Fibroblast of lung (primary cell): ENCODE measurements around the gene BUD13. TPM values are rescaled to one million over a fixed set of nuclear protein-coding genes. Genes with fewer than 3 reads are reported as not detected.

ENCODE experiments used
- DNase-seq, 2 donors: peaks; one replicate each; pipeline versions ENCODE4 v3.0.0 to v3.0.0-alpha.2; 2010; ENCODE audit warnings: low read depth in 2 of 2
- H2AFZ ChIP-seq: 2 replicates; pipeline ENCODE4 v1.5.1; 2012; ENCODE audit warnings: low read length, control low read depth, inconsistent platforms
- H3K27ac ChIP-seq: 2 replicates; pipeline ENCODE4 v1.5.1; 2011; ENCODE audit warnings: low read length, control low read depth; ENCODE audit not compliant: insufficient read depth
- H3K27me3 ChIP-seq: 2 replicates; pipeline ENCODE4 v1.5.1; 2011; ENCODE audit warnings: mild to moderate bottlenecking, low read length; ENCODE audit not compliant: control insufficient read depth, insufficient read depth
- H3K36me3 ChIP-seq: 2 replicates; pipeline ENCODE4 v1.5.1; 2011; ENCODE audit warnings: low read length; ENCODE audit not compliant: control insufficient read depth, insufficient read depth
- H3K4me1 ChIP-seq: 2 replicates; pipeline ENCODE4 v1.5.1; 2011; ENCODE audit warnings: low read length; ENCODE audit not compliant: control insufficient read depth, insufficient read depth; ENCODE audit errors: extremely low read depth
- H3K4me2 ChIP-seq: 2 replicates; pipeline ENCODE4 v1.5.1; 2011; ENCODE audit warnings: low read length, control low read depth; ENCODE audit not compliant: insufficient read depth; ENCODE audit errors: extremely low read depth
- H3K4me3 ChIP-seq, 4 experiments: fragments of 200-600 bp in 1 of 4; sonication (generic) in 1 of 4; replicated peaks in 1 of 4; 2 replicates each; pipeline ENCODE4 v1.5.1; 2011 to 2016; ENCODE audit warnings: low read length in 4 of 4, low read depth in 3 of 4, mild to moderate bottlenecking in 3 of 4, control low read depth in 2 of 4, inconsistent platforms in 1 of 4, mixed read lengths in 1 of 4; ENCODE audit not compliant: insufficient read depth in 1 of 4; ENCODE audit errors: control extremely low read depth in 1 of 4
- H3K79me2 ChIP-seq: 2 replicates; pipeline ENCODE4 v1.5.1; 2012; ENCODE audit warnings: mild to moderate bottlenecking, low read length, inconsistent platforms; ENCODE audit not compliant: control insufficient read depth, insufficient read depth
- H3K9ac ChIP-seq: 2 replicates; pipeline ENCODE4 v1.5.1; 2011; ENCODE audit warnings: mild to moderate bottlenecking, low read length, control low read depth; ENCODE audit not compliant: insufficient read depth
- H3K9me3 ChIP-seq: 2 replicates; pipeline ENCODE4 v1.5.1; 2012; ENCODE audit warnings: low read depth, low read length; ENCODE audit not compliant: control insufficient read depth, insufficient read depth
- H4K20me1 ChIP-seq: 2 replicates; pipeline ENCODE4 v1.5.1; 2011; ENCODE audit warnings: low read length; ENCODE audit not compliant: control insufficient read depth, insufficient read depth; ENCODE audit errors: extremely low read depth
- EZH2 ChIP-seq: IDR thresholded peaks from 2 replicates; pipeline ENCODE4 v1.5.1; 2012; ENCODE audit warnings: low read length, control low read depth, mild to moderate bottlenecking; ENCODE audit errors: missing control alignments
- polyA plus RNA-seq, 2 donors: library from polyadenylated mRNA; depleted of rRNA in 1 of 2; stranded (reverse) in 1 of 2; unstranded in 1 of 2; fragments of >200 nt; gene quantifications; 2 replicates each; pipeline ENCODE4 v1.2.1, GENCODE V29; 2011 to 2012; ENCODE audit warnings: missing spikeins in 1 of 2
- total RNA-seq: library from RNA; depleted of rRNA; stranded (reverse); fragments of >200 nt; gene quantifications from 2 replicates; pipeline ENCODE4 v1.2.1, GENCODE V29; 2014
- TF ChIP-seq, protein P1 (sequence below), 2 donors: IDR thresholded peaks in 1 of 2; conservative IDR thresholded peaks in 1 of 2; 1 replicate in 1 of 2; 2 replicates in 1 of 2; pipeline ENCODE4 v1.5.1; 2011 to 2012; ENCODE audit warnings: low read length in 2 of 2, control low read depth in 1 of 2, inconsistent platforms in 1 of 2, low read depth in 1 of 2, mild to moderate bottlenecking in 1 of 2

Gene BUD13
- total and polyA plus RNA-seq, 2 donors (not counting 1 experiment from before 2014, with no cell fraction given), result 12.7 to 13.0 TPM

DNA sequence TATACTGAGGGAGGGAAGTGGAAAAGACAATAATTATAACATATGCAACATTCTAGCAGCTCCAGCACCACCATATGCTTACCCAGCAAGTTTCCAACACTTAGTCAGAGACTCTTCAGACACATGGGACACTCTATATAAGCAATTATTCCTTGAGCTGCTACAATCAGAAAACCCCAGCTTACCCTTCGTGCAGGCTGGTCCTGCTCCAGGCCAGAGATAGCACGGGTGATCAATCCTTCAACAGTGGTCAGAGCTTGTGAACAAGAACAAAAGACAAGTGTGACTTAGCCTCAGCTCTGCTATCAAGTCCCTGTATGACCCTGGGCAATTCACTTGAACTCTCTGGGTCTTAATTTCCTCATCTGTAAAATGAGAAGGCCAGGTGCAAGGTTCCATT, 13.5 kb upstream of the BUD13 start:
- no peak overlapping the region for H3K4me3 ChIP-seq
- no peaks in the 10 kb centered on the region for H3K27me3 ChIP-seq
- H4K20me1 ChIP-seq, result no peaks in the 10 kb centered on the region
- no peaks in the 10 kb centered on the region for H3K9me3 ChIP-seq
- H2AFZ ChIP-seq, result no peak overlapping the region
- H3K36me3 ChIP-seq, result peaks cover 21% of the 10 kb centered on the region
- H3K79me2 ChIP-seq, result peaks cover 11% of the 10 kb centered on the region
- no peak for TF ChIP-seq EZH2
- TF ChIP-seq, protein P1, sequence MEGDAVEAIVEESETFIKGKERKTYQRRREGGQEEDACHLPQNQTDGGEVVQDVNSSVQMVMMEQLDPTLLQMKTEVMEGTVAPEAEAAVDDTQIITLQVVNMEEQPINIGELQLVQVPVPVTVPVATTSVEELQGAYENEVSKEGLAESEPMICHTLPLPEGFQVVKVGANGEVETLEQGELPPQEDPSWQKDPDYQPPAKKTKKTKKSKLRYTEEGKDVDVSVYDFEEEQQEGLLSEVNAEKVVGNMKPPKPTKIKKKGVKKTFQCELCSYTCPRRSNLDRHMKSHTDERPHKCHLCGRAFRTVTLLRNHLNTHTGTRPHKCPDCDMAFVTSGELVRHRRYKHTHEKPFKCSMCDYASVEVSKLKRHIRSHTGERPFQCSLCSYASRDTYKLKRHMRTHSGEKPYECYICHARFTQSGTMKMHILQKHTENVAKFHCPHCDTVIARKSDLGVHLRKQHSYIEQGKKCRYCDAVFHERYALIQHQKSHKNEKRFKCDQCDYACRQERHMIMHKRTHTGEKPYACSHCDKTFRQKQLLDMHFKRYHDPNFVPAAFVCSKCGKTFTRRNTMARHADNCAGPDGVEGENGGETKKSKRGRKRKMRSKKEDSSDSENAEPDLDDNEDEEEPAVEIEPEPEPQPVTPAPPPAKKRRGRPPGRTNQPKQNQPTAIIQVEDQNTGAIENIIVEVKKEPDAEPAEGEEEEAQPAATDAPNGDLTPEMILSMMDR (conservative IDR thresholded peaks at IDR 0.05 in 1 of 2, IDR thresholded peaks at IDR 0.05 in 1 of 2; ENCODE audit: low read depth in 1 of 2, low read length in 2 of 2), result no peak
- peaks cover 3% of the 10 kb centered on the region for H3K4me1 ChIP-seq
- DNase-seq, result no peak
- H3K27ac ChIP-seq, result no peak overlapping the region
- H3K4me2 ChIP-seq, result no peak overlapping the region
- H3K9ac ChIP-seq, result no peak overlapping the region

DNA sequence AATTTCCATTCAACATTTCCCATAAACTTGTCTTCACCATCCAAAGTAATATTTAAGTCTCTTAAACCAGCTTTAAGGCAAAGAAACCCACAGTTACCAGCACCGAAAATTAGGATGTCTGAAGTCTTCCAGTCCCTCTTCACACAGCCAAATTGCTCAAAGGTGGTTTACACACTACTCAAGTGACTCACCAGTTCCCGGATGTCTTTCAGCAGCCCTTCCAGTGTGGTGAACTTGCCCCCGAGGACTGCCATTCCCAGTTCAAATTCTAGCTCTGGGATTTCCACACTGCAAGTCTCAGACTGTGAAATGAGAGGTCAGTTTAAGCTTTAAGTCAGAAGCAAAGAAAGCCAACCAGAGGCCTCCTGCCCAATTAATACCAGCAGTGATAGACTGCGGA, 9.9 kb upstream of the BUD13 start:
- H3K27ac ChIP-seq, result no peak overlapping the region
- H3K4me2 ChIP-seq, result no peak overlapping the region
- TF ChIP-seq EZH2, result no peak
- TF ChIP-seq, protein P1 (conservative IDR thresholded peaks at IDR 0.05 in 1 of 2, IDR thresholded peaks at IDR 0.05 in 1 of 2; ENCODE audit: low read depth in 1 of 2, low read length in 2 of 2), result no peak
- peaks cover 3% of the 10 kb centered on the region for H3K4me1 ChIP-seq
- DNase-seq, result peak; percentile 28 to 54
- no peaks in the 10 kb centered on the region for H4K20me1 ChIP-seq
- H3K79me2 ChIP-seq, result peaks cover 11% of the 10 kb centered on the region
- no peak overlapping the region for H2AFZ ChIP-seq
- H3K9me3 ChIP-seq, result no peaks in the 10 kb centered on the region
- peaks cover 28% of the 10 kb centered on the region for H3K36me3 ChIP-seq
- no peaks in the 10 kb centered on the region for H3K27me3 ChIP-seq
- no peak overlapping the region for H3K4me3 ChIP-seq
- no peak overlapping the region for H3K9ac ChIP-seq

DNA sequence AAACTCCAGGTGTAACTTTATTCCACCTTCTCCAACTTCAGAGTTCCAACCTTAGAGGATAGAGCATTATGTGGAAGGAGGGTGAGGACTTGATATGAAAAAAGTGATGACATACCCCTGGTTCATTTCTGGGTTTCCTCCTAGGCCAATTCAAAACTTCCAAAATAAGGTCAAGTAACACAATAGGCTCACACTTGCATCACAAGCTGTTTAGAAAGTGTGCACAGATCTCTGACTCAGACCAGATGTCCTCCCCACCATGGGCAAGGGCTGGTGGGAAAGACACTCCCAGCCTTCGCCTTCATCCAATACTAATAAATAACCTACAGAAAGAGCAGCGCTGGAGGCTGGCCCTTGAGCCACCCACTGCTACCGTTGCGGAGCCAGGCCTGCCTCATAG, 5.8 kb upstream of the BUD13 start:
- H3K4me2 ChIP-seq, result no peak overlapping the region
- H3K9ac ChIP-seq, result no peak overlapping the region
- no peak overlapping the region for H3K4me3 ChIP-seq
- TF ChIP-seq EZH2, result no peak
- TF ChIP-seq, protein P1 (conservative IDR thresholded peaks at IDR 0.05 in 1 of 2, IDR thresholded peaks at IDR 0.05 in 1 of 2; ENCODE audit: low read depth in 1 of 2, low read length in 2 of 2), result no peak
- H3K4me1 ChIP-seq, result peaks cover 2% of the 10 kb centered on the region
- H3K36me3 ChIP-seq, result peaks cover 18% of the 10 kb centered on the region
- H3K9me3 ChIP-seq, result no peaks in the 10 kb centered on the region
- no peaks in the 10 kb centered on the region for H3K27me3 ChIP-seq
- H3K27ac ChIP-seq, result no peak overlapping the region
- H4K20me1 ChIP-seq, result no peaks in the 10 kb centered on the region
- no peaks in the 10 kb centered on the region for H3K79me2 ChIP-seq
- peak in 1 of 2 donors; percentile 19 for DNase-seq
- no peak overlapping the region for H2AFZ ChIP-seq
